Measurements from ENCODE around the gene TNIK.

DNA sequence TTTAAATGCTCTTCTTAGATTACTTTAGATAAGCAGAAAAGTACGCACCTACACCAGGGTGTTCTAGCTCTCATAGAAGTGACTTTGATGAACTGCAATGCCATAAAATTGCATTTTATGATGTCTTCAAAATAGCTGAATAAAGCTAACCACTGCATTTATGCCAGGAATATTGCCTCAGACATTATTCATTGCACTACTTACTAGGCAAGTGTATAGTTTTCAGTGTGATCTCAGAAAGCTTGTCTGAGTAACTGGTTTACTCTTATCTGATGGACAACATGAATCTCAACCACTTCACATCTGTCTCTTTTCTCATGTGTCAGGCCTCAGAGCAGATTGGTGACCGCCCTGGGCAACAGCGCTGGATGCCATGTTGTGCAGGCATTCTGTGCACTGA is 314.4 kb downstream of the TNIK start:
- no peak for TF ChIP-seq POLR2A (IDR thresholded peaks at IDR 0.05)
- TF ChIP-seq CTCF (IDR thresholded peaks at IDR 0.05) = no peak
